Measurements from ENCODE around the gene HOXD10. TPM values are rescaled to one million over a fixed set of nuclear protein-coding genes. Genes with fewer than 3 reads are reported as not detected.

HOXD10 gene
- polyA plus RNA-seq, 1 donor from 2014 or later: not detected

DNA sequence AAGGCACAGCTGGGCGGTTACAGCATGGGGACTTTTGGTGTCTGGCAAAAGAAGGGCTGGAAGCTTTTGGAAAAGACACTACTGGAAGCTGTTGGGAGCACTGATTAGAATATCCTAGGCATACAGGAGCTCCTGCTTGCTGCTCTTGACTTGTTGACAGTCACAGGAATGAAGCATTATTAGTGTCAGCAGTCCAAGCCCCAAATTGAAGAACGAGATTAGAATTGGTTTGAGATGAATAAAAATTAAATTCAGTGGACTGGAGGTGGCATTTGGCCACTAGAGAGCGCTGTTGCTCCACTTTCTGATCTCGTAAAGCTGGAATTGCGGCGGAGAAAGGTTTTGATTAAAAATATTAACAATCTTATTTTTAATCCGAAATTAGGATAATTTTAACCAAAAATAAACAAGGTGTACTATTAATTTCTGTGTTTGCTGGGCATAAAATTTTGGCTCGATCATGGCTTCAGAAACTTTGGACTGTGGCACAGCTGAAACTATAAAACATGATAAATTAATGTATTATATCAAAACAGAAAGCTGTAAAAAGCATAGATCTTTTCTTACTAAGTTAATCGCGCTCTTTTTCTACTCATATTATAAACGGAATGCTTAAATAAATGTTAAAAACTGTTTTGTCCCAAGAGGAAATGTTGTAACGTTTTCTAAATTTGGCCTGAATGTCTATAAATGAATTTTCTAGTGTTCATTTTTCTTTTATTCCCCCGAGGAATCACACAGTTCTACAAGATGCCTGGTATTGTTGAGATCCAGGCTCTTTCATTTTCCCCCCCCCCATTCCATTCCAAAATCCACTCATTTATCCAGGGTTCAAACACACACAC, 10.6 kb downstream of the HOXD10 start:
- Histone ChIP-seq H2AFZ (ENCODE audit: low read depth, low read length) (no peak overlapping the region), H3K9me3 (ENCODE audit: low read length) (no peaks in the 10 kb centered on the region), H3F3A (ENCODE audit: insufficient read depth, low read length, poor library complexity, severe bottlenecking) (no peaks in the 10 kb centered on the region), H3K9ac (ENCODE audit: low read length) (no peak overlapping the region), H4K20me1 (ENCODE audit: insufficient read depth) (no peaks in the 10 kb centered on the region), H3K36me3 (ENCODE audit: insufficient read depth, low read length) (no peaks in the 10 kb centered on the region), H3K4me3 (ENCODE audit: low read length) (no peak overlapping the region), H3K27me3 (ENCODE audit: insufficient read depth, low read depth, low read length) (peaks cover 97% of the 10 kb centered on the region), H3K27ac (ENCODE audit: low read length) (no peak overlapping the region), H3K4me2 (ENCODE audit: low read length) (no peak overlapping the region), H3K9me2 (ENCODE audit: insufficient read depth, low read length) (no peaks in the 10 kb centered on the region), H3K79me2 (replicated peaks; ENCODE audit: insufficient read depth, low read length) (no peaks in the 10 kb centered on the region)
- TF ChIP-seq TAF1 (IDR thresholded peaks at IDR 0.05; ENCODE audit: low read depth): no peak
- TF ChIP-seq POLR2AphosphoS5 (IDR thresholded peaks at IDR 0.05): no peak
- TF ChIP-seq, protein P1, sequence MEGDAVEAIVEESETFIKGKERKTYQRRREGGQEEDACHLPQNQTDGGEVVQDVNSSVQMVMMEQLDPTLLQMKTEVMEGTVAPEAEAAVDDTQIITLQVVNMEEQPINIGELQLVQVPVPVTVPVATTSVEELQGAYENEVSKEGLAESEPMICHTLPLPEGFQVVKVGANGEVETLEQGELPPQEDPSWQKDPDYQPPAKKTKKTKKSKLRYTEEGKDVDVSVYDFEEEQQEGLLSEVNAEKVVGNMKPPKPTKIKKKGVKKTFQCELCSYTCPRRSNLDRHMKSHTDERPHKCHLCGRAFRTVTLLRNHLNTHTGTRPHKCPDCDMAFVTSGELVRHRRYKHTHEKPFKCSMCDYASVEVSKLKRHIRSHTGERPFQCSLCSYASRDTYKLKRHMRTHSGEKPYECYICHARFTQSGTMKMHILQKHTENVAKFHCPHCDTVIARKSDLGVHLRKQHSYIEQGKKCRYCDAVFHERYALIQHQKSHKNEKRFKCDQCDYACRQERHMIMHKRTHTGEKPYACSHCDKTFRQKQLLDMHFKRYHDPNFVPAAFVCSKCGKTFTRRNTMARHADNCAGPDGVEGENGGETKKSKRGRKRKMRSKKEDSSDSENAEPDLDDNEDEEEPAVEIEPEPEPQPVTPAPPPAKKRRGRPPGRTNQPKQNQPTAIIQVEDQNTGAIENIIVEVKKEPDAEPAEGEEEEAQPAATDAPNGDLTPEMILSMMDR (IDR thresholded peaks at IDR 0.05; ENCODE audit: poor library complexity, severe bottlenecking): peak; percentile 91
- peak; percentile 90 for TF ChIP-seq RAD21 (conservative IDR thresholded peaks at IDR 0.05)
- TF ChIP-seq EP300 (conservative IDR thresholded peaks at IDR 0.05; ENCODE audit: poor library complexity, severe bottlenecking): no peak
- TF ChIP-seq EZH2 (IDR thresholded peaks at IDR 0.05; ENCODE audit: borderline replicate concordance, insufficient read depth, low read length, poor library complexity, severe bottlenecking): no peak
- peak; percentile 95 for TF ChIP-seq SMC3 (conservative IDR thresholded peaks at IDR 0.05; ENCODE audit: poor library complexity)
- TF ChIP-seq MXI1 (conservative IDR thresholded peaks at IDR 0.05; ENCODE audit: poor library complexity, severe bottlenecking): no peak
- TF ChIP-seq, protein P2, sequence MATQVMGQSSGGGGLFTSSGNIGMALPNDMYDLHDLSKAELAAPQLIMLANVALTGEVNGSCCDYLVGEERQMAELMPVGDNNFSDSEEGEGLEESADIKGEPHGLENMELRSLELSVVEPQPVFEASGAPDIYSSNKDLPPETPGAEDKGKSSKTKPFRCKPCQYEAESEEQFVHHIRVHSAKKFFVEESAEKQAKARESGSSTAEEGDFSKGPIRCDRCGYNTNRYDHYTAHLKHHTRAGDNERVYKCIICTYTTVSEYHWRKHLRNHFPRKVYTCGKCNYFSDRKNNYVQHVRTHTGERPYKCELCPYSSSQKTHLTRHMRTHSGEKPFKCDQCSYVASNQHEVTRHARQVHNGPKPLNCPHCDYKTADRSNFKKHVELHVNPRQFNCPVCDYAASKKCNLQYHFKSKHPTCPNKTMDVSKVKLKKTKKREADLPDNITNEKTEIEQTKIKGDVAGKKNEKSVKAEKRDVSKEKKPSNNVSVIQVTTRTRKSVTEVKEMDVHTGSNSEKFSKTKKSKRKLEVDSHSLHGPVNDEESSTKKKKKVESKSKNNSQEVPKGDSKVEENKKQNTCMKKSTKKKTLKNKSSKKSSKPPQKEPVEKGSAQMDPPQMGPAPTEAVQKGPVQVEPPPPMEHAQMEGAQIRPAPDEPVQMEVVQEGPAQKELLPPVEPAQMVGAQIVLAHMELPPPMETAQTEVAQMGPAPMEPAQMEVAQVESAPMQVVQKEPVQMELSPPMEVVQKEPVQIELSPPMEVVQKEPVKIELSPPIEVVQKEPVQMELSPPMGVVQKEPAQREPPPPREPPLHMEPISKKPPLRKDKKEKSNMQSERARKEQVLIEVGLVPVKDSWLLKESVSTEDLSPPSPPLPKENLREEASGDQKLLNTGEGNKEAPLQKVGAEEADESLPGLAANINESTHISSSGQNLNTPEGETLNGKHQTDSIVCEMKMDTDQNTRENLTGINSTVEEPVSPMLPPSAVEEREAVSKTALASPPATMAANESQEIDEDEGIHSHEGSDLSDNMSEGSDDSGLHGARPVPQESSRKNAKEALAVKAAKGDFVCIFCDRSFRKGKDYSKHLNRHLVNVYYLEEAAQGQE (IDR thresholded peaks at IDR 0.05; ENCODE audit: borderline replicate concordance): no peak

DNA sequence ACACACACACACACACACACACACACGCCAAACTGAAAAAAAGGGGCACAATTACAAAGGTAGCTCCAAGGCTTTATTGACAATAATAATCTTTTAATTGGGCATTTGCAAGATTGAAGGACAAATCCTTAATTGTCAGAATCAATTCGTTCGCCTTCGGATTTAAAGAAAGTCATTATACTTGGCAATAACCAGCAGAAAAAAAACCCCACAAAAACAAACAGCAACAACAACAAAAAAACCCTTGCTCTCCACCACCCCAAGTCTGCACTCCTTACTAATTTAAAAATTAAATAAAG, 11.1 kb downstream of the HOXD10 start:
- no peak overlapping the region for H3K4me3 ChIP-seq (ENCODE audit: low read length)
- H3K9ac ChIP-seq (ENCODE audit: low read length): no peak overlapping the region
- H3K27me3 ChIP-seq (ENCODE audit: insufficient read depth, low read depth, low read length): peaks cover 97% of the 10 kb centered on the region
- H3F3A ChIP-seq (ENCODE audit: insufficient read depth, low read length, poor library complexity, severe bottlenecking): no peaks in the 10 kb centered on the region
- H3K36me3 ChIP-seq (ENCODE audit: insufficient read depth, low read length): no peaks in the 10 kb centered on the region
- H3K4me2 ChIP-seq (ENCODE audit: low read length): no peak overlapping the region
- no peaks in the 10 kb centered on the region for H3K9me3 ChIP-seq (ENCODE audit: low read length)
- no peak overlapping the region for H3K27ac ChIP-seq (ENCODE audit: low read length)
- TF ChIP-seq POLR2AphosphoS5 (IDR thresholded peaks at IDR 0.05): peak; percentile 7
- no peak for TF ChIP-seq MXI1 (conservative IDR thresholded peaks at IDR 0.05; ENCODE audit: poor library complexity, severe bottlenecking)
- no peaks in the 10 kb centered on the region for H3K9me2 ChIP-seq (ENCODE audit: insufficient read depth, low read length)
- no peaks in the 10 kb centered on the region for H4K20me1 ChIP-seq (ENCODE audit: insufficient read depth)
- H3K79me2 ChIP-seq (replicated peaks; ENCODE audit: insufficient read depth, low read length): no peaks in the 10 kb centered on the region
- H2AFZ ChIP-seq (ENCODE audit: low read depth, low read length): no peak overlapping the region
